A549 (cell line): ENCODE results near the gene IL21. TPM values are rescaled to one million over a fixed set of nuclear protein-coding genes. Genes with fewer than 3 reads are reported as not detected.
A peak's percentile ranks its signal among the peaks of the same experiment; 100 is the strongest.

ENCODE experiments used
- ATAC-seq, 2 experiments: fragments of 200-7000 bp in 1 of 2; fragments of >200 bp in 1 of 2; cut with Nextera tagmentation in 1 of 2; cut with Tn5 transposase in 1 of 2; 3 replicates each; pipeline versions ENCODE4 v1.8.0 to v1.9.1; 2018 to 2020; ENCODE audit warnings: mild to moderate bottlenecking in 1 of 2, moderate library complexity in 1 of 2
- CTCF ChIA-PET: fragments of 300-600 bp; sonication (Branson Sonifier 250); formaldehyde crosslinking; extraction: SDS; loops from one replicate; lab custom pipeline; 2021; ENCODE audit warnings: antibody characterized with exemption, inconsistent platforms; lab: Yijun Ruan, JAX
- POLR2A ChIA-PET: fragments of 350-600 bp; formaldehyde crosslinking; extraction: SDS; loops from one replicate; lab custom pipeline; 2021; ENCODE audit warnings: antibody characterized with exemption, inconsistent platforms; lab: Yijun Ruan, JAX
- DNase-seq, 2 experiments: peaks; one replicate each; pipeline versions ENCODE4 v3.0.0 to v3.0.0-alpha.2; 2011 to 2016; ENCODE audit warnings: low read depth in 1 of 2, low spot score in 1 of 2
- FAIRE-seq: peaks from 2 replicates; lab custom pipeline; 2011; peaks lifted over from hg19 to GRCh38; lab: Jason Lieb, UNC
- H3K27ac ChIP-seq, 2 experiments: fragments of >200 bp; sonication (Bioruptor Twin); formaldehyde crosslinking; 3 replicates each; pipeline ENCODE4 v1.5.1; 2016 to 2017
- H3K4me1 ChIP-seq: fragments of >200 bp; sonication (Bioruptor Twin); formaldehyde crosslinking; 3 replicates; pipeline ENCODE4 v1.6.1; 2016
- H3K4me2 ChIP-seq: fragments of >200 bp; sonication (Bioruptor Twin); formaldehyde crosslinking; 3 replicates; pipeline ENCODE4 v1.6.1; 2016
- H3K4me3 ChIP-seq: fragments of >200 bp; sonication (Bioruptor Twin); formaldehyde crosslinking; 3 replicates; pipeline ENCODE4 v1.5.1; 2016
- H3K9me3 ChIP-seq: fragments of >200 bp; sonication (Bioruptor Twin); formaldehyde crosslinking; 3 replicates; pipeline ENCODE4 v1.6.1; 2016
- ATOH8 ChIP-seq: fragments of 250-450 bp; sonication (Bioruptor Pico); IDR thresholded peaks from 2 replicates; pipeline ENCODE4 v1.5.0; 2020; ENCODE audit warnings: low read depth, mild to moderate bottlenecking, moderate library complexity
- CBX8 ChIP-seq: fragments of 200-600 bp; sonication (generic); IDR thresholded peaks from 2 replicates; pipeline ENCODE4 v1.6.1; 2016
- CTCF ChIP-seq: fragments of >200 bp; sonication (Bioruptor Twin); formaldehyde crosslinking; IDR thresholded peaks from 3 replicates; pipeline ENCODE4 v1.5.1; 2016
- FOSB ChIP-seq: fragments of 250-450 bp; sonication (Bioruptor Pico); IDR thresholded peaks from 2 replicates; pipeline ENCODE4 v1.5.0; 2020; ENCODE audit warnings: mild to moderate bottlenecking, moderate library complexity
- HDAC2 ChIP-seq: fragments of 200-600 bp; sonication (generic); IDR thresholded peaks from 2 replicates; pipeline ENCODE4 v1.6.1; 2016
- KDM1A ChIP-seq: fragments of 200-600 bp; sonication (generic); IDR thresholded peaks from 2 replicates; pipeline ENCODE4 v1.6.1; 2016; ENCODE audit warnings: low read depth, mild to moderate bottlenecking
- MAFK ChIP-seq: fragments of 450-650 bp; IDR thresholded peaks from 2 replicates; pipeline ENCODE4 v1.6.1; 2014; ENCODE audit not compliant: partially characterized antibody
- RAD21 ChIP-seq, 2 experiments: fragments of >200 bp in 1 of 2; sonication (Bioruptor Twin) in 1 of 2; formaldehyde crosslinking in 1 of 2; IDR thresholded peaks in 1 of 2; conservative IDR thresholded peaks in 1 of 2; 2 replicates in 1 of 2; 3 replicates in 1 of 2; pipeline ENCODE4 v1.6.1; 2012 to 2018; ENCODE audit warnings: inconsistent platforms in 1 of 2
- REST ChIP-seq: fragments of 200-600 bp; sonication (generic); IDR thresholded peaks from 2 replicates; pipeline ENCODE4 v1.6.1; 2016; ENCODE audit warnings: antibody characterized with exemption, mild to moderate bottlenecking, moderate library complexity
- SMC3 ChIP-seq: fragments of >200 bp; sonication (Bioruptor Twin); formaldehyde crosslinking; IDR thresholded peaks from 3 replicates; pipeline ENCODE4 v1.6.1; 2018; ENCODE audit warnings: inconsistent platforms
- TFCP2L1 ChIP-seq: fragments of 250-450 bp; sonication (Bioruptor Pico); IDR thresholded peaks from 2 replicates; pipeline ENCODE4 v1.5.0; 2021; ENCODE audit warnings: mild to moderate bottlenecking
- ZSCAN20 ChIP-seq: fragments of 250-450 bp; sonication (Bioruptor Pico); IDR thresholded peaks from 2 replicates; pipeline ENCODE4 v1.8.0; 2022; ENCODE audit warnings: mild to moderate bottlenecking, moderate library complexity
- WGBS: methylation state at CpG from one replicate; pipeline ENCODE4 v1.1.6; 2017; ENCODE audit errors: missing lambda C conversion rate; 5-methylcytosine and 5-hydroxymethylcytosine counted together
- polyA plus RNA-seq, 4 experiments: library from polyadenylated mRNA; depleted of rRNA in 3 of 4; stranded (reverse); fragments of >200 nt; fragmentation: RNase III in 1 of 4; extraction: RNeasy Plus Mini Kit Qiagen cat#74134 plus additional on column Dnase treatment in 1 of 4; gene quantifications; 2 replicates in 3 of 4; 3 replicates in 1 of 4; pipeline ENCODE4 v1.2.3, GENCODE V29; 2011 to 2017
- TF ChIP-seq, protein P1 (sequence below): fragments of >200 bp; sonication (Bioruptor Twin); formaldehyde crosslinking; IDR thresholded peaks from 3 replicates; pipeline ENCODE4 v1.6.1; 2016
- TF ChIP-seq, protein P2 (sequence below): fragments of >200 bp; sonication (Bioruptor Twin); formaldehyde crosslinking; IDR thresholded peaks from 2 replicates; pipeline ENCODE4 v1.6.1; 2016

The IL21 gene
- polyA plus RNA-seq, 2 of the 4 experiments (the other 2 are of a cell fraction) = not detected

- no peak for DNase-seq
- Histone ChIP-seq H3K4me1 (0 out of 3 replicates have a peak, but pooled peaks cover 2% of the 10 kb centered on the region), H3K9me3 (no peaks in the 10 kb centered on the region), H3K4me2 (no peak overlapping the region), H3K27ac (no peak overlapping the region), H3K4me3 (no peak overlapping the region)
- ChIA-PET POLR2A (no interaction called here), CTCF (interaction anchor here (1.1 to 1.2 kb wide), 2 partner anchors 7 to 684 kb away, joined by 3 to 4 read pairs; no protein-coding TSS in a partner anchor)
- ATAC-seq = no peak
- TF ChIP-seq ZSCAN20 (CRISPR knock-in tag) (no peak), MAFK (no peak)
- TF ChIP-seq, protein P1, sequence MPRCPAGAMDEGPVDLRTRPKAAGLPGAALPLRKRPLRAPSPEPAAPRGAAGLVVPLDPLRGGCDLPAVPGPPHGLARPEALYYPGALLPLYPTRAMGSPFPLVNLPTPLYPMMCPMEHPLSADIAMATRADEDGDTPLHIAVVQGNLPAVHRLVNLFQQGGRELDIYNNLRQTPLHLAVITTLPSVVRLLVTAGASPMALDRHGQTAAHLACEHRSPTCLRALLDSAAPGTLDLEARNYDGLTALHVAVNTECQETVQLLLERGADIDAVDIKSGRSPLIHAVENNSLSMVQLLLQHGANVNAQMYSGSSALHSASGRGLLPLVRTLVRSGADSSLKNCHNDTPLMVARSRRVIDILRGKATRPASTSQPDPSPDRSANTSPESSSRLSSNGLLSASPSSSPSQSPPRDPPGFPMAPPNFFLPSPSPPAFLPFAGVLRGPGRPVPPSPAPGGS = no peak
- no peak for FAIRE-seq
- 27% methylated on average over 1 of the region's 1 CpG for whole genome bisulfite sequencing
Observed at GRCh38 chr4:122584519-122584918, 36.3 kb downstream of the IL21 start.

DNA sequence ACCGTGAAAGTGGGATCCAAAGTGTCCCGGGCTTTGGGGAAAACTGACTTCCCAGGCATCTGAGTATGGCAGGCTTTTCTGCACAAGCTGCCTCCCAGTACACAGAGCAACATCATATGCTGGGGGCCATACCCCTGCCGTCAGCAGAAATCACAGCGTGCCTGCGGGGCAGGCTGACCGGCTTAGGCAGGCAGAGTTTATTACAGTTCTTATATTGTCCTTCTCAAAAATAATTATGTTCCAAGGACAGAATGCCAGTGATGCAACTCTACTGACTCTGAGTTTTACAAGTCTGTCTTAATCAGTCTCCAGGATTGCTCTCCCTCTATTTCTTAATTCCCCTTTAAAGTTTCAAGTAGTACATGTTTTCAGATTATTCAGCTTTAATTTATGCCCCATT lies 37.0 kb downstream of the IL21 start:
- POLR2A ChIA-PET = no interaction called here
- FAIRE-seq = no peak
- 80% methylated on average over 6 of the region's 6 CpGs for WGBS
- CTCF ChIA-PET = interaction anchor here (1.2 kb wide), 1 partner anchor 683 kb away, joined by 4 read pairs; no protein-coding TSS in a partner anchor
- H3K9me3 ChIP-seq = no peaks in the 10 kb centered on the region
- H3K4me3 ChIP-seq = no peak overlapping the region
- TF ChIP-seq TFCP2L1 (CRISPR knock-in tag) = no peak
- TF ChIP-seq, all 56 proteins: peak for 0
- H3K27ac ChIP-seq = no peak overlapping the region
- DNase-seq (no peak), ATAC-seq (no peak)
- no peak overlapping the region for H3K4me2 ChIP-seq
- 0 out of 3 replicates have a peak, but pooled peaks cover 2% of the 10 kb centered on the region for H3K4me1 ChIP-seq

DNA sequence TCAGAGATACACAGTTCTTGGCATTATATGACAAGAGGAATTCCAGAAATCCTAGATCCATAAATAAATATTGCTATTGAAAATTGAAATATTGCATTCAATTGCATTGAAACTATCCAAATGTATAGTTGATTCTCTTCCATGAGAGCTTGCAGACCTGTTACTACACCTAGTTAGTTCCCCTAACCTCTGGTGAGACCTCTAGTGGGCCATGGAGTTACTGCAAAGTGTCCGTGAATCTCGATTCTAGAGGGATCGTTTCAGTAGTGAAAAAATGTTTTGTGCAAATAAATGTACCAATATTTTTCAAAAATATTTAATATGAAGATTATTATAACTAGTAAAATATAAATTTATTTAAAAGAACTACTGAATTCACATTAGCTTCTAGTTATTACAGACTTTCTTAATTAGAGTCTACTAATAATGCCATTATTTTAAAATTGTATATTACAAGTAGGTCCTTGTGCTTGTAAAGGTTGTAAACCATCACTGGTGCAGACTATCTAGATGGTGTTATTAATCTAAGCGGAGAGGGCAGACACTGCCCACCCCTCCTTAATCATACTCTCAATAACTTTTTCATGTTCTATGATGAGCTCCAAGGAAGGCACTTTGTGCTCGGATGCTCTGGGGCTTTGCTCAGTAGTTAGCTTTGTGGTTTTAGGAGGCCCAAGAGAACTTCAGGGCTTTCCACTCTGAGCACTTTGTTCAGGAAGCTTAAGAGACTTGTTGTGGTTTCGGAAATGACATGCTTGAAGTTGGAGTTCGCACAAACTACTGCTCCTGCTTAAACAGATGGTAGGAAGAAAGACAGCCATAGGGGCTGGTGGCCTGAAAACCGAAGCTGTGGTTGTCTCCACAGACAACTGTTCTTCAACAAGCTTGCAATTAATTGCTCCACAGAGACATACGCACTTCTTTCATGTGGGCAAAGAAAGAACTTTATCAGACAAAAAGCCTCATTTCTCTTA lies 42.8 kb downstream of the IL21 start:
- ATAC-seq (peak; percentile 90 to 91; a peak in 5 of 6 replicates), FAIRE-seq (no peak), DNase-seq (peak; percentile 44 to 50)
- no peaks in the 10 kb centered on the region for H3K4me1 ChIP-seq
- CTCF ChIA-PET = interaction anchor here (0.6 to 5.0 kb wide), 26 partner anchors 8 to 1533 kb away, joined by 3 to 47 read pairs (median 3); no protein-coding TSS in a partner anchor
- H3K4me2 ChIP-seq = no peak overlapping the region
- peak; percentile 25 to 30; a peak in 3 of 5 replicates for TF ChIP-seq RAD21 (conservative IDR thresholded peaks at IDR 0.05 in 1 of 2, IDR thresholded peaks at IDR 0.05 in 1 of 2)
- no peak for TF ChIP-seq KDM1A
- TF ChIP-seq HDAC2 = no peak
- TF ChIP-seq CTCF = peak; percentile 51
- TF ChIP-seq, protein P2, sequence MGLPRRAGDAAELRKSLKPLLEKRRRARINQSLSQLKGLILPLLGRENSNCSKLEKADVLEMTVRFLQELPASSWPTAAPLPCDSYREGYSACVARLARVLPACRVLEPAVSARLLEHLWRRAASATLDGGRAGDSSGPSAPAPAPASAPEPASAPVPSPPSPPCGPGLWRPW = no peak
- peak; percentile 44; the same call in 2 of the 3 replicates for TF ChIP-seq SMC3
- TF ChIP-seq, protein P1 = no peak
- H3K4me3 ChIP-seq = no peak overlapping the region
- H3K9me3 ChIP-seq = no peaks in the 10 kb centered on the region
- 36% methylated on average over 9 of the region's 9 CpGs for WGBS
- POLR2A ChIA-PET = no interaction called here
- H3K27ac ChIP-seq = no peak overlapping the region

DNA sequence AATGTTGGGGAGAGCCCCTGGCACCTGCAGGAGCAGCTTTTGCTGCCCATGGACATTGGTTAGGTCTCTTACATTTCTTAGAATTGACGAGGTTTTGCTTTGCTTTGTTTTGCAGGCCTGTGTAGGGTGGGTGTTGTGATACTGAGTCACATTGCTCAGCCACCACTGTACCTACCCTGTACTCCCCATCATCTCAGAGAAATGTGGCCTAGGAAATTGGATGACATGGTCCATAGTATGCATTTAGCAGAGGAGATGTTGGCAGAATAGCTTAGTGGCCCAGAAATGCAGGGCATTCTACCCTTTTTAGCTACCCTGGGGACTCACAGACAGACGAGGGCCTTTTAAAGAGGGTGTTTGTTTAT lies 43.7 kb downstream of the IL21 start:
- ChIA-PET POLR2A (no interaction called here), CTCF (interaction anchor here (0.8 to 5.0 kb wide), 24 partner anchors 8 to 1534 kb away, joined by 3 to 47 read pairs (median 3); no protein-coding TSS in a partner anchor)
- no peak overlapping the region for H3K4me2 ChIP-seq
- no peak for FAIRE-seq
- no peak; a peak in 1 of 6 replicates for ATAC-seq
- no peak overlapping the region for H3K4me3 ChIP-seq
- no peak overlapping the region for H3K27ac ChIP-seq
- DNase-seq = no peak
- H3K4me1 ChIP-seq = no peaks in the 10 kb centered on the region
- 42% methylated on average over 2 of the region's 2 CpGs for WGBS
- H3K9me3 ChIP-seq = no peaks in the 10 kb centered on the region
- no peak for TF ChIP-seq CBX8
- TF ChIP-seq REST = no peak
- TF ChIP-seq ATOH8 (CRISPR knock-in tag) = no peak
- no peak for TF ChIP-seq FOSB (CRISPR knock-in tag)
